Measurements from ENCODE around the gene ZNF709.

DNA sequence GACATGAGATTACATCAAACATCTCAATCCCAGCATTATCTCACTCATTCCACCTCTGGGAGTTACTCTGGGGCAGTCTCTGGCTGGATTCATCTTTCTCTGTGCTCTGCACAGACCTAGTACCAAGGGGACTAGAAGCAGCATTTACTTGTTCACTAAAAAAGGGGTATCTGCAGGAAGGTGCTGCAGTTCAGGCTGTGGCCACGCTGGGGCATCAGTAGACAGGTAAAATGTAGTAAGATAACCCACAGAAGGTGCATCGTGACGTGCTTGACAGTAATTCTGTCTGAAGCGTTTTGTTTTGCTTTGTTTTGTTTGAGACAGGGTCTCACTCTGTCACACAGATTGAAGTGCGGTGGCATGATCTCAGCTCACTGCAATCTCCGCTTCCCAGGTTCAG, 37.4 kb upstream of the ZNF709 start:
- TF ChIP-seq POLR2A (IDR thresholded peaks at IDR 0.05; ENCODE audit: borderline replicate concordance, extremely low read depth, insufficient read depth, insufficient read length) (no peak), CTCF (IDR thresholded peaks at IDR 0.05 in 2 of 3, conservative IDR thresholded peaks at IDR 0.05 in 1 of 3; ENCODE audit: borderline replicate concordance in 1 of 3, insufficient read depth in 1 of 3, low read depth in 2 of 3, low read length in 2 of 3) (peak in 2 of 3 experiments; percentile 17 to 29; a peak in 2 of 6 replicates), SRF (IDR thresholded peaks at IDR 0.05; ENCODE audit: low read depth) (no peak), POLR2AphosphoS5 (IDR thresholded peaks at IDR 0.05; ENCODE audit: low read depth, low read length) (no peak), EGR1 (IDR thresholded peaks at IDR 0.05; ENCODE audit: low read depth) (no peak), SP1 (IDR thresholded peaks at IDR 0.05; ENCODE audit: low read depth) (no peak), EZH2phosphoT487 (IDR thresholded peaks at IDR 0.05; ENCODE audit: borderline replicate concordance) (no peak), ATF3 (IDR thresholded peaks at IDR 0.05) (no peak), JUND (IDR thresholded peaks at IDR 0.05) (no peak), EZH2 (IDR thresholded peaks at IDR 0.05) (no peak), ELF1 (IDR thresholded peaks at IDR 0.05; ENCODE audit: borderline replicate concordance, low read depth) (no peak), TCF7L2 (IDR thresholded peaks at IDR 0.05; ENCODE audit: borderline replicate concordance, extremely low read depth, insufficient read depth, insufficient read length) (no peak)
- TF ChIP-seq, protein P1, sequence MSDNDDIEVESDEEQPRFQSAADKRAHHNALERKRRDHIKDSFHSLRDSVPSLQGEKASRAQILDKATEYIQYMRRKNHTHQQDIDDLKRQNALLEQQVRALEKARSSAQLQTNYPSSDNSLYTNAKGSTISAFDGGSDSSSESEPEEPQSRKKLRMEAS (IDR thresholded peaks at IDR 0.05): no peak
- TF ChIP-seq, protein P2, sequence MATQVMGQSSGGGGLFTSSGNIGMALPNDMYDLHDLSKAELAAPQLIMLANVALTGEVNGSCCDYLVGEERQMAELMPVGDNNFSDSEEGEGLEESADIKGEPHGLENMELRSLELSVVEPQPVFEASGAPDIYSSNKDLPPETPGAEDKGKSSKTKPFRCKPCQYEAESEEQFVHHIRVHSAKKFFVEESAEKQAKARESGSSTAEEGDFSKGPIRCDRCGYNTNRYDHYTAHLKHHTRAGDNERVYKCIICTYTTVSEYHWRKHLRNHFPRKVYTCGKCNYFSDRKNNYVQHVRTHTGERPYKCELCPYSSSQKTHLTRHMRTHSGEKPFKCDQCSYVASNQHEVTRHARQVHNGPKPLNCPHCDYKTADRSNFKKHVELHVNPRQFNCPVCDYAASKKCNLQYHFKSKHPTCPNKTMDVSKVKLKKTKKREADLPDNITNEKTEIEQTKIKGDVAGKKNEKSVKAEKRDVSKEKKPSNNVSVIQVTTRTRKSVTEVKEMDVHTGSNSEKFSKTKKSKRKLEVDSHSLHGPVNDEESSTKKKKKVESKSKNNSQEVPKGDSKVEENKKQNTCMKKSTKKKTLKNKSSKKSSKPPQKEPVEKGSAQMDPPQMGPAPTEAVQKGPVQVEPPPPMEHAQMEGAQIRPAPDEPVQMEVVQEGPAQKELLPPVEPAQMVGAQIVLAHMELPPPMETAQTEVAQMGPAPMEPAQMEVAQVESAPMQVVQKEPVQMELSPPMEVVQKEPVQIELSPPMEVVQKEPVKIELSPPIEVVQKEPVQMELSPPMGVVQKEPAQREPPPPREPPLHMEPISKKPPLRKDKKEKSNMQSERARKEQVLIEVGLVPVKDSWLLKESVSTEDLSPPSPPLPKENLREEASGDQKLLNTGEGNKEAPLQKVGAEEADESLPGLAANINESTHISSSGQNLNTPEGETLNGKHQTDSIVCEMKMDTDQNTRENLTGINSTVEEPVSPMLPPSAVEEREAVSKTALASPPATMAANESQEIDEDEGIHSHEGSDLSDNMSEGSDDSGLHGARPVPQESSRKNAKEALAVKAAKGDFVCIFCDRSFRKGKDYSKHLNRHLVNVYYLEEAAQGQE (IDR thresholded peaks at IDR 0.05; ENCODE audit: low read depth): no peak
